Activated T-cell treated with anti-CD3 and anti-CD28 coated beads, Interleukin-2, amount 50 U/mL, for 72 hours (primary cell): ENCODE results near the gene METAP2. TPM values are rescaled to one million over a fixed set of nuclear protein-coding genes. Genes with fewer than 3 reads are reported as not detected.

Experiments
- ATAC-seq, 2 donors: fragments of 150-1000 bp; cut with Tn5 transposase; replicated peaks in 1 of 2; 2 replicates each; pipeline ENCODE4 v1.10.0; 2021; ENCODE audit warnings: moderate library complexity in 2 of 2, mild to moderate bottlenecking in 1 of 2
- DNase-seq, 2 donors: peaks; one replicate each; pipeline ENCODE4 v3.0.0; 2021 to 2022; ENCODE audit warnings: mixed read lengths in 1 of 2
- H3K27ac Mint-ChIP-seq: one replicate; pipeline ENCODE4 v1.8.0; 2022; ENCODE audit warnings: mild to moderate bottlenecking, moderate library complexity, mixed read lengths
- H3K27me3 Mint-ChIP-seq: one replicate; pipeline ENCODE4 v1.8.0; 2022; ENCODE audit warnings: low read depth, mixed read lengths
- H3K36me3 Mint-ChIP-seq, 2 donors: one replicate each; pipeline ENCODE4 v1.8.0; 2022; ENCODE audit warnings: mixed read lengths in 2 of 2, mild to moderate bottlenecking in 1 of 2; ENCODE audit not compliant: insufficient read depth in 2 of 2
- H3K4me1 Mint-ChIP-seq: one replicate; pipeline ENCODE4 v1.8.0; 2022; ENCODE audit warnings: low read depth, mixed read lengths
- H3K4me3 Mint-ChIP-seq, 2 donors: one replicate each; pipeline ENCODE4 v1.8.0; 2022; ENCODE audit warnings: mild to moderate bottlenecking in 2 of 2, mixed read lengths in 2 of 2, moderate library complexity in 2 of 2
- H3K9me3 Mint-ChIP-seq, 2 donors: one replicate each; pipeline ENCODE4 v1.8.0; 2022; ENCODE audit warnings: mixed read lengths in 2 of 2
- total RNA-seq, 2 donors: library from RNA; stranded (reverse); gene quantifications; one replicate each; pipeline ENCODE4 v1.2.3, GENCODE V29; 2022

The METAP2 gene
- total RNA-seq, 2 donors from 2014 or later = 93.9 to 118 TPM

- H3K4me3 Mint-ChIP-seq = no peak overlapping the region
- no peaks in the 10 kb centered on the region for H3K9me3 Mint-ChIP-seq
- DNase-seq (no peak), ATAC-seq (no peak)
- H3K27me3 Mint-ChIP-seq = no peaks in the 10 kb centered on the region
- peaks cover 10% of the 10 kb centered on the region for H3K4me1 Mint-ChIP-seq
- peaks cover 12 to 44% of the 10 kb centered on the region in 2 donors for H3K36me3 Mint-ChIP-seq
- peak overlapping the region; percentile 69 for H3K27ac Mint-ChIP-seq
Observed at GRCh38 chr12:95504140-95504539, 30.2 kb downstream of the METAP2 start.

DNA sequence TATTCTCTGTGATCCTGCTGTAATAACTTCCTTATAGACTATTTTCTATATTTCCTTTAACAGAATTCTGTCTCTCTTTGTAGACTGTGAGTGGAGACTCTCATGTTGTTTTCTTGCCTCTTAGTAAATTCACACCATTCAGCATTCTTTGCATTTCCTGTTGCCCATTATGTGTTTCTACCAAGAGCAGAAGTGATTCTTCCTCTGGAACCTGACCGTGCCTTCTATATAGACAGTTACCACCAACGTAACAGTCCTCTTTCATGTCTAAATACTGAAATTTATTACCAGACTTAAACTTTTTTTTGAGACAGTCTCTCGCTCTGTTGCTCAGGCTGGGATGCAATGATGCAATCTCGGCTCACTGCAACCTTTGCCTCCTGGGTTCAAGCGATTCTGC, 31.1 kb downstream of the METAP2 start:
- H3K27me3 Mint-ChIP-seq = no peaks in the 10 kb centered on the region

DNA sequence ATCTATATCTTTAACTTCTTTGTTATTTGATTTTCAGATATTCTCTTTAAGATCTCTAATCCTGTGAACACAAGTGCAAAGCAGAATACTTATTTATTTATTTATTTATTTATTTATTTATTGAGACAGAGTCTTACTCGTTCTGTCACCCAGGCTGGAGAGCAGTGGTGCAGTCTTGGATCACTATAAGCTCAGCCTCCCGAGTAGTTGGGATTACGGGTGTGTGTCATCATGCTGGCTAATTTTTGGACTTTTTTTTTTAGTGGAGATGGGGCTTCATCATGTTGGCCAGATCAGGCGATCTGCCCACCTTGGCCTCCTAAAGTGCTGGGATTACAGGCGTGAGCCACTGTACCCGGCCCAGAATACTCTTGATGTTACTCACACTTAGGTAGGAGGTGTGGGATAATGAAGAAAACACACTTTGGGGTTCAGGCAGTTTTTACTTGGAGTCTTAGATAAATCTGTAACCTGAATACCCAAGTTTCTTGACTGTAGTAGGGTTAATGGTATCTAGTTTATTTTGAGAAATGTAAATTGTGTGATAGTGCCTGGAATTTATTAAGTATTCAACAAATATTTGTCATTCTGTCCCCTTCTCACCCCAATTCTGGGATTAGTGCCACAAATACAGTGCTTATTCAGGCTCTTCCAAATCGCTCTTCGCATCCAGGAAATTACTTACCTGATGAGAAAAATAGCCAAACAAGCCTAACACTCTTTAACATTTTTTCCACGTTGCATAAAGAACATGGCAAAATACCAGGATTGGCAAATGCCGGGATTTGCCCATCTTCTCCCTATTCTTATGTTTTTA, 33.0 kb downstream of the METAP2 start:
- peak overlapping the region; percentile 46 for H3K27ac Mint-ChIP-seq

More for the DNA sequence above, 31.1 kb downstream of the METAP2 start:
- H3K27ac Mint-ChIP-seq = peak overlapping the region; percentile 52
- peaks cover 10 to 39% of the 10 kb centered on the region in 2 donors for H3K36me3 Mint-ChIP-seq
- ATAC-seq (no peak), DNase-seq (no peak)
- H3K9me3 Mint-ChIP-seq = no peaks in the 10 kb centered on the region
- no peak overlapping the region for H3K4me3 Mint-ChIP-seq
- peaks cover 7% of the 10 kb centered on the region for H3K4me1 Mint-ChIP-seq

GRCh38 chr12:95509300-95509699, 35.3 kb downstream of the METAP2 start:
- H3K4me1 Mint-ChIP-seq = no peaks in the 10 kb centered on the region
- no peak for DNase-seq
- H3K27ac Mint-ChIP-seq = peak overlapping the region; percentile 64
- ATAC-seq = no peak
- H3K36me3 Mint-ChIP-seq = peaks cover 11 to 40% of the 10 kb centered on the region in 2 donors
- H3K4me3 Mint-ChIP-seq = no peak overlapping the region
- H3K9me3 Mint-ChIP-seq = no peaks in the 10 kb centered on the region
- no peaks in the 10 kb centered on the region for H3K27me3 Mint-ChIP-seq

More for the DNA sequence above, 33.0 kb downstream of the METAP2 start:
- Mint-ChIP-seq H3K36me3 (peaks cover 7 to 40% of the 10 kb centered on the region in 2 donors), H3K4me3 (no peak overlapping the region), H3K9me3 (no peaks in the 10 kb centered on the region), H3K27me3 (no peaks in the 10 kb centered on the region), H3K4me1 (peaks cover 7% of the 10 kb centered on the region)
- ATAC-seq = no peak
- DNase-seq = no peak

- DNase-seq (no peak), ATAC-seq (no peak)
- H3K27me3 Mint-ChIP-seq = no peaks in the 10 kb centered on the region
- no peaks in the 10 kb centered on the region for H3K9me3 Mint-ChIP-seq
- no peak overlapping the region for H3K27ac Mint-ChIP-seq
- no peak overlapping the region for H3K4me3 Mint-ChIP-seq
- H3K36me3 Mint-ChIP-seq = peaks cover 6 to 33% of the 10 kb centered on the region in 2 donors
- H3K4me1 Mint-ChIP-seq = no peaks in the 10 kb centered on the region
Observed at GRCh38 chr12:95511977-95512376, 38.0 kb downstream of the METAP2 start.

DNA sequence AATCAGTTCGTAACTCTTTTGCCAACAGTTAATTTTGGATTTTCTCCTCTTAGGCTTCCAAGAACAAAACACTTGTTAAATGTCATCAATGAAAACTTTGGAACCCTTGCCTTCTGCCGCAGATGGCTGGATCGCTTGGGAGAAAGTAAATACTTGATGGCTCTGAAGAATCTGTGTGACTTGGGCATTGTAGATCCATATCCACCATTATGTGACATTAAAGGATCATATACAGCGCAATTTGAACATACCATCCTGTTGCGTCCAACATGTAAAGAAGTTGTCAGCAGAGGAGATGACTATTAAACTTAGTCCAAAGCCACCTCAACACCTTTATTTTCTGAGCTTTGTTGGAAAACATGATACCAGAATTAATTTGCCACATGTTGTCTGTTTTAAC, 39.6 kb downstream of the METAP2 start:
- Mint-ChIP-seq H3K4me3 (no peak overlapping the region), H3K27ac (no peak overlapping the region), H3K4me1 (no peaks in the 10 kb centered on the region), H3K27me3 (no peaks in the 10 kb centered on the region), H3K9me3 (no peaks in the 10 kb centered on the region), H3K36me3 (peaks cover 4 to 26% of the 10 kb centered on the region in 2 donors)
- ATAC-seq (no peak), DNase-seq (no peak)

DNA sequence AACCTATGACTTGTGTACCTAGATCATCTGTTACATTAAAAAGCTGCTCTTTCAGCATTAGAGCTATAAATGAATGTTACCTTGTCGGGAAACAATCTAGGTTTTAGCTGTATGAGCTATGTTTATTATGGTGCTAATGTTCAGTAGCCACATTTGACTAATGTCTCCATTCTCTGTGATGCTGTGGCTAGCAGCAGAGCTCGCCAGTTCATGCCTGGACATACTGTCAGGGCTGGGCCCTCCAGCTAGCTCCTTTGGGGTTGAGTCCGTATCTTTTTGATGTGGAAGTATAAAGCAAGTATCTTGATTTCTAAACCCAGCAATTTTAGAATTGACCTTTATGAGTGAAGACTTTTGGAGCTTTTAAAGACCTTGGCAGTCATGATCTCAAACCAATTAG, 41.2 kb downstream of the METAP2 start:
- no peak for ATAC-seq
- Mint-ChIP-seq H3K9me3 (no peaks in the 10 kb centered on the region), H3K27ac (no peak overlapping the region), H3K4me1 (no peaks in the 10 kb centered on the region), H3K4me3 (no peak overlapping the region), H3K36me3 (peaks cover 4 to 25% of the 10 kb centered on the region in 2 donors), H3K27me3 (no peaks in the 10 kb centered on the region)
- DNase-seq = no peak

- Mint-ChIP-seq H3K4me1 (no peaks in the 10 kb centered on the region), H3K9me3 (no peaks in the 10 kb centered on the region)
Observed at GRCh38 chr12:95516757-95517156, 42.8 kb downstream of the METAP2 start.

DNA sequence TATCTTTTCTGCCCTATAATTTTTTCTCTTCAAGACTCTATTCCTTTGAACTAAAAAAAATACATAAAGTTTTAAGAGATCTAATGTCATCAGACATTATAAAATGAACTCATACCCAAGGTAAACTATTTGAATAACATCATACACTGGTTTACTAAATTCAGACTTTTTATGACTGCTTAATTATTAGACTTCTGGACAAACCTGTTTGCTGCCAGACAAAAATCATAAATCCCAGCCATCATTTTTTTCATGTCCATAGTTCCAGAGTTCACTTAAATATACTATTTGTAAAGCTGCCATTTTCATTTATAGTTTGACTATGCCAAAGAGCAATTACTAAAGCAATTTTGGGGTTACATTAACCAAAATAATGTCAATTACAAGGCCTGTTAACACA, 43.3 kb downstream of the METAP2 start:
- no peaks in the 10 kb centered on the region for H3K27me3 Mint-ChIP-seq
- no peak for ATAC-seq
- peaks cover 3 to 16% of the 10 kb centered on the region in 2 donors for H3K36me3 Mint-ChIP-seq
- H3K4me1 Mint-ChIP-seq = no peaks in the 10 kb centered on the region
- H3K9me3 Mint-ChIP-seq = no peaks in the 10 kb centered on the region
- peak overlapping the region; percentile 38 for H3K27ac Mint-ChIP-seq
- DNase-seq = no peak
- no peak overlapping the region for H3K4me3 Mint-ChIP-seq

More at GRCh38 chr12:95516757-95517156, 42.8 kb downstream of the METAP2 start:
- Mint-ChIP-seq H3K4me3 (no peak overlapping the region), H3K27me3 (no peaks in the 10 kb centered on the region), H3K36me3 (peaks cover 4 to 19% of the 10 kb centered on the region in 2 donors), H3K27ac (peak overlapping the region; percentile 68)
- DNase-seq = no peak
- no peak for ATAC-seq

GRCh38 chr12:95518944-95519343, 45.0 kb downstream of the METAP2 start:
- Mint-ChIP-seq H3K27me3 (no peaks in the 10 kb centered on the region), H3K9me3 (no peaks in the 10 kb centered on the region), H3K4me1 (no peaks in the 10 kb centered on the region), H3K4me3 (no peak overlapping the region), H3K36me3 (peaks cover 0 to 6% of the 10 kb centered on the region in 2 donors), H3K27ac (no peak overlapping the region)
- no peak for DNase-seq
- no peak for ATAC-seq

DNA sequence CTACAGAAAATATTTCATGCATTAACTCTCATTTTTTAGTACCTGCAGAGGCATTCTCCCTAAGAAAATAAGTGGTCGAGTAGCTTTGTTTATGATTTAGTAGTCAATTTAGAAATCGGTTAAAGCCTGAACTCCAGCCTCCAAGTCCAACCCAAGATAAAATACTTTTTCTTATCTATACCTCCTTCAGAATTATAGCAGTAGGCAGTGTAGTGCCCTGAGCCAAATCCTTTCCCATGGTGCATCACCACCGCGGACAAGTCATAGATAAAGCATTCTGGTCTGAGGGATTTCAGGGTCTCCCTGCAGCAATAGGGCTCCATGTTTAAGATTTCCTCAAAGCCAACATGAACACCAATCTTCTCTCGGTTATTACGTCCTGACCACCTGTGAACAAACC, 46.9 kb downstream of the METAP2 start:
- Mint-ChIP-seq H3K4me1 (no peaks in the 10 kb centered on the region), H3K9me3 (no peaks in the 10 kb centered on the region), H3K36me3 (peaks cover 0 to 2% of the 10 kb centered on the region in 2 donors), H3K4me3 (no peak overlapping the region), H3K27ac (peak overlapping the region; percentile 8), H3K27me3 (no peaks in the 10 kb centered on the region)
- ATAC-seq = no peak
- no peak for DNase-seq

DNA sequence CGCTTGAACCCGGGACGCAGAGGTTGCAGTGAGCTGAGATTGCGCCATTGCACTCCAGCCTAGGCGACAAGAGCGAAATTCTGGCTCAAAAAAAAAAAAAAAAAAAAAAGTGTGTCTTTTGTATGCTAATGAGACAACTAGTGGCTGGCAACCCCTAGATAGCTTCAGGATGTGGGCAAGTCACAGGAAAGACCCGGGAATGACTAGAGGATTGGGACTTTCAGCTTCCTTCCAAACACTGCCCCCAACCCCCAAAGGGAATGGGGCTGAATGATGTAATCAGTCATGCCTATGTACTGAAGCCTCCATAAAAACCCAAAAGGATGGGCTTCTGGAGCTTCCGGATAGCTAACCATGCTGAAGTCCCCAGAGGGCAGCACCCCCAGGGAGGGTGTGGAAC, 48.7 kb downstream of the METAP2 start:
- Mint-ChIP-seq H3K9me3 (no peaks in the 10 kb centered on the region), H3K4me1 (no peaks in the 10 kb centered on the region), H3K4me3 (no peak overlapping the region), H3K36me3 (peaks cover 0 to 2% of the 10 kb centered on the region in 2 donors), H3K27ac (no peak overlapping the region), H3K27me3 (no peaks in the 10 kb centered on the region)
- DNase-seq (no peak), ATAC-seq (no peak)

GRCh38 chr12:95528431-95528830, 54.5 kb downstream of the METAP2 start:
- H3K4me3 Mint-ChIP-seq = no peak overlapping the region
- no peaks in the 10 kb centered on the region for H3K9me3 Mint-ChIP-seq
- no peak for DNase-seq
- ATAC-seq = no peak
- no peak overlapping the region for H3K27ac Mint-ChIP-seq
- peaks cover 32% of the 10 kb centered on the region for H3K4me1 Mint-ChIP-seq
- peaks cover 0 to 4% of the 10 kb centered on the region in 2 donors for H3K36me3 Mint-ChIP-seq
- H3K27me3 Mint-ChIP-seq = no peaks in the 10 kb centered on the region
